ENCODE measurements around the gene SLAMF1.
"Not testable (repeated sequence)": the region's sequence is repeated elsewhere in the genome, so short reads cannot be mapped to it uniquely, and the experiment has no call there.

SLAMF1 gene

DNA sequence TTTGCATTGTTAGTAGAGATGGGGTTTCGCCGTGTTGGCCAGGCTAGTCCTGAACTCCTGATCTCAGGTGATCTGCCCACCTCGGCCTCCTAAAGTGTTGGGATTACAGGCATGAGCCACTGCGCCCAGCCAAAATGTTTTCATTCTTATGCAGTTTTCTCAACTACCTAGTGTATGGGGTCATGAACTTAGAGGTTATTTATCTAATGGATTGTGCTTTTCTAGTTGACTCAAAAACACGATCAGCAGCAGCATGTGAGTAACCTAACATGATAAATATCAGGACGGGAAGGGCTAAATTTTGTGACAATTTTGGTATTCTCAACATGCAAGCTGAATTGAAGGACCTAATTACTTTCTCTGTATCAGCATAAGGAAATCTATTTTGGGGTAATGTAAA lies 58.4 kb downstream of the SLAMF1 start:
- DNase-seq (ENCODE audit: insufficient read length, low spot score), result no peak
- TF ChIP-seq POLR2AphosphoS5 (IDR thresholded peaks at IDR 0.05; ENCODE audit: low read depth, low read length), result no peak
- TF ChIP-seq POLR2A (IDR thresholded peaks at IDR 0.05; ENCODE audit: low read depth, low read length), result no peak
- no peak for TF ChIP-seq SPI1 (IDR thresholded peaks at IDR 0.05; ENCODE audit: low read depth, low read length)
- TF ChIP-seq TAF1 (IDR thresholded peaks at IDR 0.05; ENCODE audit: low read depth, low read length), result no peak
- TF ChIP-seq POU2F2 (IDR thresholded peaks at IDR 0.05; ENCODE audit: low read depth, low read length), result no peak
- no peak for TF ChIP-seq PAX5 (IDR thresholded peaks at IDR 0.05; ENCODE audit: insufficient read depth, low read length, severe bottlenecking)
- FAIRE-seq, result peak; percentile 48

GRCh38 chr1:160584784-160585183 lies 62.1 kb downstream of the SLAMF1 start:
- DNase-seq (ENCODE audit: insufficient read length, low spot score) (no peak), FAIRE-seq (no peak)
- TF ChIP-seq POU2F2 (IDR thresholded peaks at IDR 0.05; ENCODE audit: low read depth, low read length) (no peak), POLR2AphosphoS5 (IDR thresholded peaks at IDR 0.05; ENCODE audit: low read depth, low read length) (no peak), SPI1 (IDR thresholded peaks at IDR 0.05; ENCODE audit: low read depth, low read length) (no peak), PAX5 (IDR thresholded peaks at IDR 0.05; ENCODE audit: insufficient read depth, low read length, severe bottlenecking) (no peak), TAF1 (IDR thresholded peaks at IDR 0.05; ENCODE audit: low read depth, low read length) (no peak), POLR2A (IDR thresholded peaks at IDR 0.05; ENCODE audit: low read depth, low read length) (no peak)

DNA sequence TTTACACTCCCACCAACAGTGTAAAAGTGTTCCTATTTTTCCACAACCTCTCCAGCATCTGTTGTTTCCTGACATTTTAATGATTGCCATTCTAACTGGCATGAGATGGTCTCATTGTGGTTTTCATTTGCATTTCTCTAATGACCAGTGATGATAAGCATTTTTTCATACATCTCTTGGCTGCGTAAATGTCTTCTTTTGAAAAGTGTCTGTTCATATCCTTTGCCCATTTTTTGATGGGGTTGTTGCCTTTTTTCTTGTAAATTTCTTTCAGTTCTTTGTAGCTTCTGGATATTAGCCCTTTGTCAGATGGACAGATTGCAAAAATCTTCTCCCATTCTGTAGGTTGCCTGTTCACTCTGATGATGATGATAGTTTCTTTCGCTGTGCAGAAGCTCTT lies 63.9 kb downstream of the SLAMF1 start:
- FAIRE-seq; DNase-seq (ENCODE audit: insufficient read length, low spot score): not testable (repeated sequence)

DNA sequence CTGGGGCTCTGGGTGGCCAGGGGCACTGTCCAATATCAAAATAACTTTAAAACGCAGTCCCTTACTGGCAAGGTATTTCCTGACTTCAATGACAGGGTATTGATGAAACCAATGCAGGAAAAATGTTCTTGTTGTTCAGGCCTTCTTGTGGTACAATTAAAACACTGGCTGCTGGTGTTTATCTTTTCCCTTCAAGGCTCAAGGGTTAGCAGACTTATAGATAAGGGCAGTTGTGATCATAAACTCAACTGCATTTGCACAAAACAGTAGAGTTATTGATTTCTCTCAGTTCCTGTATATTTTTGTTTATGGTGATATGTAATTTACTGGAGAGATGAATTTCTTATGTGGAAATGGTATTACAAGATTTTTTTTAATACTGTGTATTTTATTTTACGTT lies 64.9 kb downstream of the SLAMF1 start:
- DNase-seq (ENCODE audit: insufficient read length, low spot score) (no peak), FAIRE-seq (peak; percentile 13)
- TF ChIP-seq POLR2A (IDR thresholded peaks at IDR 0.05; ENCODE audit: low read depth, low read length) (no peak), POU2F2 (IDR thresholded peaks at IDR 0.05; ENCODE audit: low read depth, low read length) (no peak), PAX5 (IDR thresholded peaks at IDR 0.05; ENCODE audit: insufficient read depth, low read length, severe bottlenecking) (no peak), POLR2AphosphoS5 (IDR thresholded peaks at IDR 0.05; ENCODE audit: low read depth, low read length) (no peak), TAF1 (IDR thresholded peaks at IDR 0.05; ENCODE audit: low read depth, low read length) (no peak), SPI1 (IDR thresholded peaks at IDR 0.05; ENCODE audit: low read depth, low read length) (no peak)

GRCh38 chr1:160580221-160580812 lies 66.5 kb downstream of the SLAMF1 start:
- TF ChIP-seq POU2F2 (IDR thresholded peaks at IDR 0.05; ENCODE audit: low read depth, low read length), result no peak
- TF ChIP-seq SPI1 (IDR thresholded peaks at IDR 0.05; ENCODE audit: low read depth, low read length), result peak; percentile 77
- TF ChIP-seq TAF1 (IDR thresholded peaks at IDR 0.05; ENCODE audit: low read depth, low read length), result no peak
- DNase-seq (ENCODE audit: insufficient read length, low spot score) (no peak), FAIRE-seq (peak; percentile 82)

- peak; percentile 54; the same call in 1 of the 2 replicates for TF ChIP-seq POLR2A (IDR thresholded peaks at IDR 0.05; ENCODE audit: low read depth, low read length)
- TF ChIP-seq SPI1 (IDR thresholded peaks at IDR 0.05; ENCODE audit: low read depth, low read length), result peak; percentile 61
- TF ChIP-seq TAF1 (IDR thresholded peaks at IDR 0.05; ENCODE audit: low read depth, low read length), result no peak
- TF ChIP-seq POLR2AphosphoS5 (IDR thresholded peaks at IDR 0.05; ENCODE audit: low read depth, low read length), result 0 out of 2 replicates have a peak, but pooled peaks have one; percentile 38
- FAIRE-seq, result peak; percentile 89
- DNase-seq (ENCODE audit: insufficient read length, low spot score), result no peak
Measured at GRCh38 chr1:160579216-160579701, 67.6 kb downstream of the SLAMF1 start, which contains the start of gene CD84. Gene CD84, minus strand, starts transcription at chr1:160579496. Its CDS starts 59 bp downstream, at chr1:160579437.

DNA sequence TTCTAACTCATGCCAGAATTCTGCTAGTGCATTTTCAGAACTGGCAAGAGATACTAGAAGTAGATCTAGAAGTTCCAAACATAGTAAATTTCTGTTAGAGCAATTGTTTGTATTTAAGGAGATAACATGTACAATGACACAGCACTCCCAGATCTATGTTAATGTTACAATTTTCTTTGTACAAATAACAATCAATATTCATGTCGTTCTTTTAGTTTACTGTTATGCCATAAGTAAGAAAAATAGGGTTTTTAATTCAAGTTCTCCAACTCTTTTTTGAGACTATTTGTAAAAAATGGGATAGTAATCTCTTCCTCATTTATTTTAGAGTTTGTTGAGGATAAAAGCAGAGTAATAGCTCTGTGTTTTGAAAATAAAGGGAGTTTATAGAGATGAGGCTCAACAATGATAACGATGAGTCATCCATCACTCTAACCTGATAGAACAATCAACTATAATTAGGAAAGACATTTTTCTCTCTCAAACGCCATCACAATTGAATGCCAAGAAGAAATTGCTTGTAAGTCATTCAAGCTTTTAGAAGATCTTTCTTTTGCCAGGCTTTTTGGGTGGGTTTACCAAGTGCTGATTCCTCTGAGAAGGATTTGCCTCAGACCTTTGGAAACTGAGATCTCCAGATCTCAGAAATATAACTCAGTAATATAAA lies 68.2 kb downstream of the SLAMF1 start:
- TF ChIP-seq POLR2AphosphoS5 (IDR thresholded peaks at IDR 0.05; ENCODE audit: low read depth, low read length) (no peak), TAF1 (IDR thresholded peaks at IDR 0.05; ENCODE audit: low read depth, low read length) (no peak), POU2F2 (IDR thresholded peaks at IDR 0.05; ENCODE audit: low read depth, low read length) (no peak), PAX5 (IDR thresholded peaks at IDR 0.05; ENCODE audit: insufficient read depth, low read length, severe bottlenecking) (no peak), SPI1 (IDR thresholded peaks at IDR 0.05; ENCODE audit: low read depth, low read length) (no peak), POLR2A (IDR thresholded peaks at IDR 0.05; ENCODE audit: low read depth, low read length) (no peak)
- FAIRE-seq (peak; percentile 9), DNase-seq (ENCODE audit: insufficient read length, low spot score) (no peak)

- DNase-seq (ENCODE audit: insufficient read length, low spot score) (no peak), FAIRE-seq (peak; percentile 85)
- TF ChIP-seq POU2F2 (IDR thresholded peaks at IDR 0.05; ENCODE audit: low read depth, low read length) (no peak), POLR2A (IDR thresholded peaks at IDR 0.05; ENCODE audit: low read depth, low read length) (no peak), TAF1 (IDR thresholded peaks at IDR 0.05; ENCODE audit: low read depth, low read length) (no peak)
Measured at GRCh38 chr1:160578175-160578524, 68.7 kb downstream of the SLAMF1 start.

GRCh38 chr1:160577671-160578070 lies 69.2 kb downstream of the SLAMF1 start:
- no peak for DNase-seq (ENCODE audit: insufficient read length, low spot score)
- peak; percentile 70 for FAIRE-seq
- TF ChIP-seq TAF1 (IDR thresholded peaks at IDR 0.05; ENCODE audit: low read depth, low read length) (no peak), POLR2AphosphoS5 (IDR thresholded peaks at IDR 0.05; ENCODE audit: low read depth, low read length) (no peak), POU2F2 (IDR thresholded peaks at IDR 0.05; ENCODE audit: low read depth, low read length) (no peak), PAX5 (IDR thresholded peaks at IDR 0.05; ENCODE audit: insufficient read depth, low read length, severe bottlenecking) (no peak), SPI1 (IDR thresholded peaks at IDR 0.05; ENCODE audit: low read depth, low read length) (no peak), POLR2A (IDR thresholded peaks at IDR 0.05; ENCODE audit: low read depth, low read length) (no peak)

DNA sequence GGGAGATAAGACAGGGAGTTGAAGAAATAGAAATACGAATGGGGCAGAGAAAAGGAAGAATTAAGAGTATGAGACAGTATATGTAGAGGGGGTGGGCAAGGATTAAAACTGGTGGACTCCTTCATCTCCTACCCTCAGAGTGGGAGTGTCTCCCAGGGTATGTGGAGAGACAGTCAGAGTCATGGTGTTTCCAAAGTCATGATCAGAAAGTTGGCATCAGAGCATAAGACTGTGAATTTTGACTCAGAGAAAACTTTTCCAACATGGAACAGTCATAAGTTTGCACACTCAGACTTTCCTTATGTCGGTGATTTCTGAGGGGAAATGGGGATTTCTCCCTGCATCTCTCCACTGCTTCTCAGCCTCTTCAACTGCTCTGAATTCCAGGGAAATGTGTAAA lies 70.0 kb downstream of the SLAMF1 start:
- peak; percentile 71 for FAIRE-seq
- TF ChIP-seq POLR2A (IDR thresholded peaks at IDR 0.05; ENCODE audit: low read depth, low read length) (no peak), POLR2AphosphoS5 (IDR thresholded peaks at IDR 0.05; ENCODE audit: low read depth, low read length) (no peak), TAF1 (IDR thresholded peaks at IDR 0.05; ENCODE audit: low read depth, low read length) (no peak), POU2F2 (IDR thresholded peaks at IDR 0.05; ENCODE audit: low read depth, low read length) (no peak), SPI1 (IDR thresholded peaks at IDR 0.05; ENCODE audit: low read depth, low read length) (no peak), PAX5 (IDR thresholded peaks at IDR 0.05; ENCODE audit: insufficient read depth, low read length, severe bottlenecking) (no peak)
- DNase-seq (ENCODE audit: insufficient read length, low spot score), result no peak

All from GM12891 (cell line).